Activated CD4-positive, alpha-beta T cell treated with anti-CD3 and anti-CD28 coated beads, Interleukin-2, amount 50 U/mL, for 1 hour (primary cell): Measurements from ENCODE around the gene TIMM44.

Experiments used
- DNase-seq: peaks from one replicate; pipeline ENCODE4 v3.0.0-alpha.2; 2020

Gene TIMM44, protein sequence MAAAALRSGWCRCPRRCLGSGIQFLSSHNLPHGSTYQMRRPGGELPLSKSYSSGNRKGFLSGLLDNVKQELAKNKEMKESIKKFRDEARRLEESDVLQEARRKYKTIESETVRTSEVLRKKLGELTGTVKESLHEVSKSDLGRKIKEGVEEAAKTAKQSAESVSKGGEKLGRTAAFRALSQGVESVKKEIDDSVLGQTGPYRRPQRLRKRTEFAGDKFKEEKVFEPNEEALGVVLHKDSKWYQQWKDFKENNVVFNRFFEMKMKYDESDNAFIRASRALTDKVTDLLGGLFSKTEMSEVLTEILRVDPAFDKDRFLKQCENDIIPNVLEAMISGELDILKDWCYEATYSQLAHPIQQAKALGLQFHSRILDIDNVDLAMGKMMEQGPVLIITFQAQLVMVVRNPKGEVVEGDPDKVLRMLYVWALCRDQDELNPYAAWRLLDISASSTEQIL

DNA sequence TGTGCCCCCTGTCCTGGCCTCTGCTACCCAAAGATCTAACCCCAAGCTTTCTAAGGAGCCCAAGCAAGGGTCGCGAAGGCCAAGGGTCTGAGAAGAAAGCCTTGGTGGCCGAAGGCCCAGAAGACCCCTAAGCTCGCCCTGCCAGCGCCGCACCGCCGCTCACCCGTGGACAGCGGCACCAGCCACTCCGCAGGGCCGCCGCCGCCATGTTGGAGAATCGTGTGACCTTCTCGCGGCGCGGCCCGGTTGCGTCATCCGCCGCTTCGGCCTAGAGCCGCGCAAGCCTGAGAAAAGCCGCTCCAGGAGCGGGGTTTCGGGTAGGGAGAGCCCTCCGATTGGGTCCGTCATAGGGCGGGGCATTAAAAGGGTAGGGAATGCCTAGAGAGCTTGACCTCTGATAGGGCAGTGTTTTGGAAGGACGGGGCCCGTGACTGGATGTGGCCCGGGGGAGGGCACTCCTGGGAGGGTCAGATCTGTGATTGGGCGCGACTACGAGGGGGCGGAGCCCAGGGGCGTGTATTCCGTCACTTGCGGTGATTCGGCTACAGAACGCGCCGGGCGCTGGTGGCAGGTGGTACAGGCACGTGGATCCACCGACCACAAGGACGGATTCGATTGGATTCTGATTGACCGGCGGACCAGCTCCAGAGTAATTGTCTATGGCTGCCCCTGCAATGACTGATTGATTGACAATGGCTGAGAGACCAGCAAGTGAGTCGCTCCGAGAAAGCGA, at the start of gene TIMM44:
TIMM44 (minus strand) TSS at position 223 of the 733 bp plus-strand sequence; CDS start at position 208, 15 bp downstream.
- peak; percentile 97 for DNase-seq

DNA sequence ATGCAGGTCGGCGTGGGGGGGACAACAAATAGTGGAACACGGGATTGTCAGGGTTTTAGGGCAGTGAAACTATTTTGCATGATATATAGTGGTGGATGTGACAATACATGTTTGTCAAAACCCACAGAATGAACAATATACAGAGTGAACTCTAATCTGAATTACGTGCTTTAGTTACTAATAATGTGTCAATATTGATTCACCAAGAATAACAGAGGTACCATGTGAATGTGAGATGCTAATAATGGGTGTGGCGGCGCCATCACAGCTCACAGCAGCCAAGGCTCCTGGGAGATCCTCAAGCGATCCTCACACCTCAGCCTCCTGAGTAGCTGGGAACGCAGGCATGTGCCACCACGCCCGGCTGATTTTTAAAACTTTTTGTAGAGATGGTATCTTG, 49.1 kb upstream of the TIMM44 start:
- DNase-seq, result no peak

DNA sequence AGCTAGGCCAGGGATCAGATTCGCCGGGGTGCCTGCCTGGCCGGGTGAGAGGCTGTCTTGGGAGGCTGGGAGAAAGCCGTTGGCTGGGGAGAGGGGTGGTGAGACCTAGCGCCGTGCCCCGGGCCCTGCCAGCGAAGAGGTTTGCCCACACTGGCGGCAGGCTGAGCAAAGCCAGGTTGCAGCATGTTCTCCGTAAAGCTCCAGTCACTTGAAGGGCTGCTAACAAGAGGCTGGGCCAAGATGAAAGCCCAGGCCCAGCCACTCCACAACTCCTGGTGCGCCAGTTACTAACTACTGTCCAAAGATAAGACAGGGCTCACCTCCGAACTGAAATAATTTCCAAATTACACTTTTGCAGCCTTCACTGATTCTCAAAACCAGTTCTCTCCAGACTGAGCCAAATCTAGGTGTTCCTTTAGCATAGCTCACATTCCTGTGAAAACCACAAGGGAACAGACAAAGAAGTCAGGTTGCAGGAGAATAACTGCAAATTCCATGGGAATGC, 45.7 kb upstream of the TIMM44 start:
- no peak for DNase-seq

DNA sequence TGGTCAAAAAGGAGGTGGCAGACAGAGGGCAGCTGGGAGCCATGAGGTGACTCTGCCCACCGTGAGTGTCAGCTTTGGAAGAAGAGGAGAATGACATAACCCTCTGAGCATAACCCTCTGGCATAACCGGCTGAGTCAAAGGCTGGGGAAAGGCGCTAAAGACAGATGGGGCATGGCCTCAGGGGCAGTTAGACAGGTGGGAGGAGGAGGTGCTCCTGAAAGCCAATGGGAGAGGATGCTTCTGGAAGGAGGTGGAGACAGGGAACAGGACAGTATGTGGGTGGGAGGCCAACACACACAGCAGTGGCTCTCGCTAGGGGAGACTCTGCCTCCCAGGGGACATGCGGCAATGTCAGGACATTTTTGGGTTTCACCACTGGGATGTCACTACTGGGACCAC, 44.8 kb upstream of the TIMM44 start:
- no peak for DNase-seq

DNA sequence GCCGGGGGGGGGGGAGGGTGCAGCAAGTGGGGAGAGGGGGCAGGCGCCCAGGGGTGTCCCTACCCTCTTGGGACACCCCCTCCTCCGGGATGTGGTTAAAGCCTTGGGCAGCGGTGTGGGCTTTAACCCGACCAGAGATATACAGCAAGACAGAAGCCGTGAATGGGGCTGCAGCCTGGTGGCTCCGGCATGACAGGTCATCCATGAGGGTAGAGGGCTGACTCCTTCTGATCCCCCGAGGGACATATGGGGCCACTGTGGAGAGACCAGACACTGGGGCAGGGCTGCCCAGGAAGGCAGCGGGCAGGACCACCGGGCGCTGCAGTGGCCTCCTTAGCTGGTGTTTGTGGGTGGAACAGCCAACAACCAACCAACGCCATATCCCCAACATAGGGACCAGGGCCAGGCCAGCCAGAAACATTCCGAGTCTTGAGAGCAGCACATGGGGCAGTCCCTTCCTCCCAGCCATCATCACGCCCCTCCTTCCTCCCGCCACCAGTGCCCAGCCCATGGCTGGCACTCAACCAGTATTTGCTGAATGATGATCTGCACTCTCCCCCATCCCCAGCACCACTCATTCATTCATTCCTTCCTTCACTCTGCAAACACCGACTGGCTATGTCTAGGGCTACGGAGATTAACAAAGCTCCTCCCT, 43.8 kb upstream of the TIMM44 start:
- DNase-seq, result no peak

DNA sequence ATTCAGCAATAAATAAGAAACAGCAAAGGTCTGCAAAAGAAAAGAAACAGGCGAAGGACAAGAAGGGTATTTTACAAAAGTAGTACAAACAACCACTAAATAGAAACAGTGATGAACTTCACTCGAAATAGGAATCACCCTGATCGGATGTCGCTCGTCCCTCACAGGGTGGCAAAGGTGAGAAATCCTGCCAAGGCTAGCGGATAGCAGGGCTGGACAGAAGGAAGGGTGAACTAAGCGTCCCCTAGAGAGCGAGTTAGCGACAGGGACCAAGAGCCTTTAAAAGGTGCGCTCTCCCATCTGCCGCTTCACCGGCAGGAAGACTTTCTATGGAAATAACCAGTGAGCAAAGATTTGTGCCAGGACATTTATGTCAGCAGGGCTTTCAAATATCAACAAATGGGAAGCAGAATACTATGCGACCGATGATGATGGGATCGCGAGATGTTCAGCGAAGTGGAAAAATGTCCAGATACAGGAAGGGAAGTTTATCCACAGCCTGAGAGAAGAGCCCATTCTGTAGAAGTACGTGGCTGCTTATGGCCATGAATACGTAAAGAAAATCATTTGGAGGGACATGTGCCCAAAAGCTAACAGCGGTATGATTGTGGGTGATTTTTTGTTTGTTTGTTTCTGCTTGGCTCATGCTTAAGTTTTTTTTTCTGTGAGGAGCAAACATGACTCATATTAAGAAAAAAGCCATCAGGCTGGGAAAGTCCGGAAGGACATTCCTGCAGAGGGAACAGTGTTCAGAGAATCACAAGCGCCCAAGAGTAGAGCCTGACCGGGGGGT, 43.1 kb upstream of the TIMM44 start:
- DNase-seq, result no peak

DNA sequence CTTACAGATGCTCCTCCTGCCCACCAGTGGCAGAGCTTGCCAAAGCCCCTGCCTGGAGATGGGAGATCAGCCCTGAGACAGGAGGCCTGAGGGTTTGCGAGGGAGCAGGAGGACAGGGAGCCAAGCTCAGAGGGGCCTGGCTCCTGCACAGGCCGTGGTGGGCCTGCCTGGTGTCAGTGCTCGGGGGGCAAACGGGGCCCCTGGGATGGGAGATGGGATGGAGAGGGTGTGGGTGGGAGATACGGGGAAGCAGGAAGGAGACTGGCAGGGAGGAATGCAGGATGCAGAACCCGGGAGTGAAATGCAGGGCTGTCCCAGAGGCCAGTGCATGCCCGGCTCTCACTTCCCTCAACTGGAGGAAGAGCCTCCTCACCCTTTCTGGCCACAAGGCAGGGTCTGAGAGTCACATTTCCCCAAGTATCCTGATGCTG, 42.0 kb upstream of the TIMM44 start:
- no peak for DNase-seq

DNA sequence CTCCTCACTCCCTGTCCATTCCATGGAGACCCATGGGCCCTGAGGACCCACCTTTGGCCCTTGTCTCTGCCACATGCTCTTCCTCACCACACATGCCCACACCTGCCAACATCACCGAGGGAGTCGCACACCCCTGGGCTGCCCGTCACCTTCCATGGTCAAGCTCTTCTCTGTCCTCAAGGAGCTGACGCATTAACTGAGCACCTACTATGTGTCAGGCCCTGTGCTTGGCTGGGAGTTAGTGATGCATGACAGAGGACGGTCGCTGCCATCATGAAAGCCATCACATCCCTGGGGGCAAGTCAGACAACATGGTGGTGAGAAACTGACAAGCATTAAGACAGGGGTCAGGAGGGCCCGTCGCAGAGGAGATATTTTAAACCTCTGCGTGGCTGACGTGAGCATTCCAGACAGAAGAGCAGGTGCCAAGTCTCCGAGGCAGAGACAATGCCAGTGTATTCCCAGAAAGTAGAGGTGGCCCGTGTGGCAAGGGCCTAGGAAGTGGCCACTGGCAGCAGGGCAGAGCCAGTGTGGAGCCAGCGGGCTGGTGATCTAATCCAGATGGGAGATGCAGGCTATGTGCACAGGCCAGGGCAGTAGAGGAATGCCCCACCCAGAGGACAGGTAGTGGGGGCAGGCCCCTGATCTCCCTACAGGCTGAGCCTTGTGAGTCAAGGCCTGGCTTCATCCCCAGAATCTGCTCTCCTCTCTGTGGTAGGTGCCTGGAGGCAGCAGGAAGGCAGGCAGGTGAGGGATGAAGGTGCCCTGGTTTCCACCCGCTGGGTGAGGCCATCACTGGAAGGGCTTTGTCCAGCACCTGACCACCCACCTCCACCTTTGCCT, 40.8 kb upstream of the TIMM44 start:
- DNase-seq, result no peak

DNA sequence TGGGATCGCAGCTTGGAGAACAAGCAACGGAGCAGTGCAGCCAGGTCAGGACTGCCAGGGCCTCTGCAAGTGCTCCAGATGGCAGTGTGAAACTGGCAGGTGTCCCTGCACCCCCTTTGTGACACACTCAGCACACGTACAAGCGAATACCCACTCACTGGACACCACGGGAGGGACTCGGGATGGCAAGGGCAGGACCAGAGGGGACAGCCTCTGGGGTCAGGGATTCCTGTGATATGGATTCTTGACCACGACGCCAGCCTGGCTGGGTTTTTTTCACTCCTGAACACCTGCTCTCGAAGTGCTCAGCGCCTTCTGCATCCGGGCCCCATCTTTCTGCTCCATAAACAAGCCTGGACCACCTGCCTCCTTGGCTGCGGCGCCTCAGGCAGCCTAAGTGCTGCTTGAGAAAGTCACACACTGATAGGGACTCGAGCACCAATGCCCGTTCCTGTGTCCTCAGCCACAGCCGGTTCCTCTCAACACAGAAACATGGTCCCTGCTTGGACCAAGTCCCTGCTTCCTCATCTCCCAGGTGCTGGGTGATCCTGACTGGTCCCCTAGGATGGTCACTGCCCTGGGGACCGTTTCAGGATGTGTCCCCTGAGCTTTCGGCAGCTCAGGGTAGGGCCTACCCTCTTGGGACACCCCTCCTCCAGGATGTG, 40.0 kb upstream of the TIMM44 start:
- DNase-seq, result no peak

DNA sequence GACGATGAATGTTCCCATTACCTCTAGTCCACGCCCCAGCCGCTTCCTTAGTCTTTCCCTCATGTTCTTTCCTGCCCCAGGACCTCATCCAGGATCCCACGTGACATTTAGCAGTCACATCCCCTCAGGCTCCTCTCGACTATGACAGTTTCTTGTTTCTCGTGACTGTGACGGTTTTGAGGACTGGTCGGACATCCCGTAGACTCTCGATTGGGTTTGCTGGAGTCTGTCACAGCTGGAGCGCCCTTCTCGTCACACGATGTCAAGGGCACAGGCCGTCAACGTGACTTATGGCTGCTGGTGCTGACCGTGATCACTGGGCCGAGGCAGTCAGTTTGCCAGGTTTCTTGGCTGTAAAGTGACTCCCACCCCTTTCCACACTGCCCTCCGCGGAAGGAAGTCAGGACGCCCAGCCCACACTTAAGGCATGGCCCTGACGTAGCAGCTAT, 39.2 kb upstream of the TIMM44 start:
- DNase-seq, result no peak

DNA sequence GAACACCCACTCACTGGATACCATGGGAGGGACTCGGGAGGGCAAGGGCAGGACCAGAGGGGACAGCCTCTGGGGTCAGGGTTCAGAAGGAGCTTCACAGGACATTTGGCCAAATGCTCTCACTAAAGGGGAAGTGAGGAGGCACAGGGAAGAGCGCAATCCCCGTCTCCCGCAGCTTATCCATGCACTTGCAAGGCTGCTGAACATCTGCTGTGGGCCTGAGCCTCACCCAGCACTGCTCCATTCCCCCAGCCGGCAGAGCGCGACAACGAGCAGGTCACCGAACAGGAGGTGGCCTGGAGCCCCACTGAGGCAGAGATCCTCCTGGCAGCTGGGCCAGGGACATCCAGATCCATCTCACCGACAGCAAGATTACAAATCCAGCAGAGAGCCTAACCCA, 38.6 kb upstream of the TIMM44 start:
- no peak for DNase-seq

DNA sequence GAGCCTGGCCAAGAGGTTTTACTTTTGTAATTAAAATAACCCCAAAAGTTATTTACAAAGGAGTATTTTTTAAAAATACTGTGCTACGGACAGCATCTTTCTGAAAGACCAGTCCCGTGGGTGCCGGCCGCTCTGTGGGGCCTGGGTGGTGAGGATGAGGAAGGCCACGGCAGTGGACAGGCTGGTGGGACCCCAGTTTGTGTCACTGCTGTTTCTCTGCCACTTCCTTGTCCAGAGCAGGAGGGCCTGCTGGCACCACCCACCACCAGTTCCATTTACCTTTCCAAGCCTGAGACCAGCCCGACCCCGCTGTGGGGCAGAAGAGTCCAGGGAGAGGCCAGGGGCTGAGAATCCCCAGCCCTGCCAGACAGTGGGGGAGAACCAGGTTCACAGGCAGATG, 38.2 kb upstream of the TIMM44 start:
- DNase-seq, result no peak

DNA sequence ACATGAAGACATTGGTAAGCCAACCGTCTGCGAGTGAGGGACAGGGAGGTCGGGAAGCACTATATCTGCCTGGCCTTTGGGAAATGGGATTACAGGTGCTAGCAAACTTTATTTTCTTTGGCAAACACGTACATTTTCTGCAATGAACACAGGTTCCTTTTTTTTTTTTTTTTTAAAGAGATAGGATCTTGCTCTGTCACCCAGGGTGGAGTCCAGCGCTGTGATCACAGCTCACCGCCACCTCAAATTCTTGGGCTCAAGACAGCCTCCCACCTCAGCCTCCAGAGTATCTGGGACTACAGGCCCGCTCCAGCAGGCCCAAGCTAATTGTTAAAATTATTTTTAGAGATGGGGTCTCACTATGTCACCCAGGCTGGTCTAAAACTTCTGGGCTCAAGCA, 37.7 kb upstream of the TIMM44 start:
- no peak for DNase-seq

DNA sequence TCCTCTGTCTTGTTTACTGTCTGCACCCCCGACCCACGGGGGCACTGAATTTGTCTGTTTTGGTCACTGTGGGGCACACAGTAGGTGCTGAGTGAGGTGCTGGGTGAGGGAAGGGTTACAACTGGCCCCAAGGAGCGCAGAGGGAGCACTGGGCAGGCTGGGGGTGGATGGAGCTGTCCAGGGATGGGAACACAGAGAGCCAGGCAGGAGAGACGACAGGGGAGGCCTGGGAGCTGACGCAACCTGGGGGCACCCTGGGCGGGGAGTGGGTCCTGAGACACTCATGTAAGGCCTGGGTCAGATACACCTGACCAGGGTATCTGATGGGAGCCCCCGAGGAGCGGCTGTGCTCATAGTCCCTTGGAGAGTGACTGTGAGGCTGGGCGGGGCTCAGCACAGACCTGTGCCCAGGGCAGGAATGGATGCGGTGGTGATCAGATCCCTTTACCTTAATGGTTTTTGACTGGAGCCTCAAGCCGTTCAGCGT, 37.2 kb upstream of the TIMM44 start:
- no peak for DNase-seq

DNA sequence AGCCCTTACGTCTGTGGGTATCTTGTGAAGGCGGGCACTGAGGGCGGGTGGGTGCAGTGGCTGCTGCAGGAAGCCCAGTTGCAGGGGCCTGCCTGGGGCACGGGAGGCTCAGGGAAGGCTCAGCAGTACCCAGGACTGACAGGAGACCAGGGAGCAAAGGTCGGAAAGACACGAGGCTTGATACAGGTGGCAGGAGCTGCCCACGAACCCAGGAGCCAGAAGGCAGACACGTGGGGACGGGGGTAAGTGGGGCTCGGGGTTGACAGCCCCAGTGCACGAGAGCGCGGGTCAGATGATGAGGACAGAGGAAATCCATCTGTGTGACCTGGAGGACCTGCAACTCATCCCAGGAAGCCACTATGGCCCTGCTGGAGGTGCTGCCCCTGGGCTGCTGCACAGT, 36.7 kb upstream of the TIMM44 start:
- no peak for DNase-seq

DNA sequence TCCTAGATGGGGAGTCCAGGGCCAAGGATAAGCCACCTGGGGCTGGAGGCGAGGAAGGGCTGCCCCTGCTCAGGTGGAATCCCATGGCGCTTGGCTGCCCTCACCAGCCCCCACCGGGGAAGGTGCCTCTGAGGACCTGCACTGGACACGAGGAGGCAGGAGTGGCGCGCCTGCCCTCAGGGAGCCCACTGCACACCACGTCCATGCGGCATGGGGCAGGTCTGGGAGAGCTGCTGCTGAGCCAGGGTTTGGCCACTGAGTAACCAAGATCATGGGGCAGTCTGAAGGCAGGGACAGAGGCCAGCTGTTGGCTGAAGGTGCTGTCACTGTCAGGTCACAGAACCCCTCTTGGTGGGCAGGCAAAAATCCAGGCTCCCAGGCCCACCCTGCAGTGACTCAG, 36.1 kb upstream of the TIMM44 start:
- DNase-seq, result no peak

DNA sequence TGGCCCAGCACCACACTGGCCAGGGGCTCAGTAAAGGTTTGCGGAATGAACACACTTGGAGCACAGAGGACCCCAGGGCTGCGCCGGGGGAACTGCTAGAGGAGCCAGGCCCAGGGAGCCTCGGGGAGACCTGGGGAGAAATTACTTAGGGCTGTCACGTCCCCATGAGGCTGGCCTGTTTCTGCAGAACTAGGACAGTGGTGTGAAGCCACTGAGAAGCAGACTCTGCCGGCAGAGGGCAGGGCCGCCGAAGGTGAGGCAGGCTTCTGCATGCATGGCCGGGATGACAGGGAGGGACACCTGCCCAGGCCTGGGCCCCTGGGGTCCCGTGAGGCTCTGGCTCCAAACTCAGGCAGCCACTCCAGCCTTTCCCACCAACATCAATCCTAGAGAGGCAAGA, 35.5 kb upstream of the TIMM44 start:
- no peak for DNase-seq

DNA sequence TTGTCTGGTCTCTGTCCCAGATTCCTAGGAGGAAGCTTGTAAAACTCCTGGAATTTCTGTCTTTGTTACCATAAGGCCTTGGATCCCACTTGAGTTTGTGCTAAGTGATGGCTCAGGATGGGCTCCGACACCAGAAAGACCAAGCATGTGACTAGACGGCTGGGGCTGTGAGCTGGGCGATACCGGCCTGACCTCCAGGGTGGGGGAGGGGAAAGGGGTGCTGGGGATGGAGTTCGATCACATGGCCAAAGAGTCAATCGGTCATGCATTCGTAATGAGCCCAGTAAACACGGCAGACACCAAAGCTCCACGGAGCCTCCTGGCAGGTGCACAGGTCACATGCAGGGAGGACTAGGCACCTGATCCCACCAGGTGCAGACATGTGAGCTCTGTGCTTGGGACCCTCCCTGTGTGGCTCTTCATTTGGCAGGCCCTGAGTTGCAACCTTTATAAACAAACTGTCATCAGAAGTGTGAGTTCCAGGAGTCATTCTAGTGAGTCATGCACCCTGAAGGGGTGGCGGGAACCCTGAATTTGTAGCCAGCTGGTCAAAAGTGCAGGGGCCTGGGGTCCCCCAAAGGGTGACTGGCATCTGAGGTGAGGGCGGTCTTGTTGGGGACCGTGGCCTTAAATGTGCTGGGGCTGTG, 34.8 kb upstream of the TIMM44 start:
- no peak for DNase-seq

DNA sequence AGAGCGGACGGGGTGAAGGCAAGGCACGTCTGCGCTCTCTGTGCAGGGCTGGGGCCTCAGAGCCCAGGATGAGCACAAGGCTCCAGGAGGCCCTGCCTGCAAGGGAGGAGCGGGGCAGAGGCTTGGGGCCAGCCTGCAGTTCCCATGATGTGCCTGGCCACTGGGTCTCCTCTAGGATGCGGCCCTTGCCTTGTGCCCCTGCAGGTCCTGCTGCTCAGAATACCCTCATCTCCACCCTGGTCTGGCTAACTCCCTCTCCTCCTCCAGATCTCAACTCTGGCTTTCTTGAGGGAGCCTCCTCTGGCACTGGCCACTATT, 34.2 kb upstream of the TIMM44 start:
- no peak for DNase-seq

DNA sequence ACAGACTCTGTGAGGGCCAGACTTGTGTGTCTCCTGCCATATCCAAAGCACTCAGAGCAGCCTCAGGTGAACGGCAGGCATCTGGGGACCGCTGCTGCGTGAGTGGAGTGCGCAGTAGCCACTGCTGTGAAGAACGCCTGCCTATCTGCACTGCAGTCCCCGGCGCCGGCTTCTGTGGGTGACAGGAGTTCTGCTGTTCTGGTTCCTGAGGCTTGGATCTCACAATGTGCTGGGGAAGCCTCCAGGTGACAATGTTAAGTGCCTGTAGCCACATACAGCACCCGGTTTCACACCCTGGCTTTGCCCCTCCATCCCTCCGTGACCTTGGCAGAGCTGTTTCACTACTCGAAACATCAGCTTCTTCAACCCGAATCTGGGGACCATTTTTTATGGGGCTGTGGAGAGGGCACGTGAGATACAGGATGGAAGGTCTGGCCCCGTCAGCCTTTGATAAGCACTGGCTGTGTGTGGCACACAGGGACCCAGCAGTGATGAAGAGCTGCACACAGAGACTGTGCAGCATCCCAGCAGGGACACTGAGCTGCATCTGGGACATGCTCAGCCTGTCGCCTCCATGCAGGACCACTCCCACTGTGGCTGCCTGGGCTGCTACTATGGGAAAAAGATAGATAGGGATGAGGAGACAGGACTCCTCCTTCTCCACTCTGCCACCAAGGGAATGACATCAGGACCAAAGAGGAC, 33.7 kb upstream of the TIMM44 start:
- no peak for DNase-seq
